ENCODE results near the gene SSR3. TPM values are rescaled to one million over a fixed set of nuclear protein-coding genes. Genes with fewer than 3 reads are reported as not detected.
"Not testable (repeated sequence)": the region's sequence is repeated elsewhere in the genome, so short reads cannot be mapped to it uniquely, and the experiment has no call there.

SSR3 gene
- total RNA-seq = 290 and 364 TPM in 2 replicates

GRCh38 chr3:156554842-156555687, at the start of gene SSR3:
Gene SSR3, minus strand, starts transcription at chr3:156555117. Its CDS starts 28 bp downstream, at chr3:156555089.
- DNase-seq = peak; percentile 100

- DNase-seq = no peak
These were observed 49.2 kb upstream of the SSR3 start for GRCh38 chr3:156604064-156604641.

GRCh38 chr3:156603379-156604017, 48.6 kb upstream of the SSR3 start:
- DNase-seq = no peak

GRCh38 chr3:156602424-156602823, 47.5 kb upstream of the SSR3 start:
- DNase-seq = no peak

- DNase-seq = no peak
These were observed 46.6 kb upstream of the SSR3 start for GRCh38 chr3:156601497-156601896.

- DNase-seq = no peak
These were observed 45.9 kb upstream of the SSR3 start for GRCh38 chr3:156600834-156601233.

GRCh38 chr3:156599089-156599874, 44.4 kb upstream of the SSR3 start:
- DNase-seq = no peak

GRCh38 chr3:156598413-156598812, 43.5 kb upstream of the SSR3 start:
- DNase-seq = no peak

- DNase-seq = no peak
These were observed 39.3 kb upstream of the SSR3 start for GRCh38 chr3:156594219-156594683.

GRCh38 chr3:156593814-156594213, 38.9 kb upstream of the SSR3 start:
- no peak for DNase-seq

- DNase-seq = not testable (repeated sequence)
These were observed 34.9 kb upstream of the SSR3 start for GRCh38 chr3:156589806-156590205.

GRCh38 chr3:156587760-156588069, 32.8 kb upstream of the SSR3 start:
- no peak for DNase-seq

GRCh38 chr3:156586905-156587759, 32.2 kb upstream of the SSR3 start:
- DNase-seq = no peak

GRCh38 chr3:156583469-156583868, 28.6 kb upstream of the SSR3 start:
- DNase-seq = no peak

- DNase-seq = no peak
These were observed 27.7 kb upstream of the SSR3 start for GRCh38 chr3:156582532-156583183.

GRCh38 chr3:156581954-156582353, 27.0 kb upstream of the SSR3 start:
- DNase-seq = no peak

- DNase-seq = no peak
These were observed 26.1 kb upstream of the SSR3 start for GRCh38 chr3:156581033-156581432.

- no peak for DNase-seq
These were observed 24.5 kb upstream of the SSR3 start for GRCh38 chr3:156579427-156579851.

GRCh38 chr3:156577736-156578135, 22.8 kb upstream of the SSR3 start:
- no peak for DNase-seq

GRCh38 chr3:156576651-156577348, 21.9 kb upstream of the SSR3 start:
- DNase-seq = no peak

- no peak for DNase-seq
These were observed 21.1 kb upstream of the SSR3 start for GRCh38 chr3:156576051-156576450.

Data from dermis blood vessel endothelial cell (primary cell).